H9 (cell line): Measurements from ENCODE around the gene TMEM69. TPM values are rescaled to one million over a fixed set of nuclear protein-coding genes. Genes with fewer than 3 reads are reported as not detected.

Source experiments
- DNase-seq: peaks from one replicate; pipeline ENCODE4 v3.0.0-alpha.2; 2017
- H2AFZ ChIP-seq: one replicate; pipeline ENCODE4 v1.6.1; 2013; ENCODE audit warnings: mild to moderate bottlenecking, low read length, control low read depth, moderate library complexity
- H2AK5ac ChIP-seq: 2 replicates; pipeline ENCODE4 v1.6.1; 2013; ENCODE audit warnings: low read length, control low read depth, mixed read lengths; ENCODE audit not compliant: insufficient read length
- H2BK120ac ChIP-seq: one replicate; pipeline ENCODE4 v1.6.1; 2013; ENCODE audit warnings: low read depth, mild to moderate bottlenecking, low read length, control low read depth, inconsistent platforms; ENCODE audit not compliant: poor library complexity, severe bottlenecking
- H2BK12ac ChIP-seq: 2 replicates; pipeline ENCODE4 v1.6.1; 2013; ENCODE audit warnings: low read length, control low read depth, mixed read lengths, low read depth; ENCODE audit not compliant: insufficient read length
- H2BK15ac ChIP-seq: 2 replicates; pipeline ENCODE4 v1.6.1; 2013; ENCODE audit warnings: low read depth, low read length, control low read depth
- H2BK20ac ChIP-seq: one replicate; pipeline ENCODE4 v1.6.1; 2013; ENCODE audit warnings: low read depth, mild to moderate bottlenecking, low read length, control low read depth, inconsistent platforms; ENCODE audit not compliant: poor library complexity, severe bottlenecking
- H2BK5ac ChIP-seq: 2 replicates; pipeline ENCODE4 v1.6.1; 2013; ENCODE audit warnings: low read length, control low read depth, mixed read lengths; ENCODE audit not compliant: insufficient read length
- H3K14ac ChIP-seq: 2 replicates; pipeline ENCODE4 v1.6.1; 2013; ENCODE audit warnings: low read length, control low read depth; ENCODE audit not compliant: insufficient read depth
- H3K18ac ChIP-seq: 2 replicates; pipeline ENCODE4 v1.6.1; 2013; ENCODE audit warnings: low read depth, mild to moderate bottlenecking, mixed read lengths, low read length, control low read depth; ENCODE audit not compliant: insufficient read length
- H3K23ac ChIP-seq: 2 replicates; pipeline ENCODE4 v1.6.1; 2013; ENCODE audit warnings: low read length, control low read depth, mixed read lengths, low read depth; ENCODE audit not compliant: insufficient read length
- H3K23me2 ChIP-seq: 2 replicates; pipeline ENCODE4 v1.6.1; 2013; ENCODE audit warnings: low read depth, mild to moderate bottlenecking, mixed read lengths, low read length, control low read depth; ENCODE audit not compliant: insufficient read length, poor library complexity, severe bottlenecking
- H3K27ac ChIP-seq: 2 replicates; pipeline ENCODE4 v1.5.1; 2013; ENCODE audit warnings: low read length, control low read depth, mixed read lengths, low read depth; ENCODE audit not compliant: insufficient read length
- H3K27me3 ChIP-seq: 2 replicates; pipeline ENCODE4 v1.6.1; 2013; ENCODE audit warnings: low read length, control low read depth, inconsistent platforms; ENCODE audit not compliant: insufficient read depth
- H3K4ac ChIP-seq: 2 replicates; pipeline ENCODE4 v1.6.1; 2013; ENCODE audit warnings: low read depth, mild to moderate bottlenecking, control low read depth, inconsistent platforms, low read length, moderate library complexity
- H3K4me1 ChIP-seq: 2 replicates; pipeline ENCODE4 v1.6.1; 2013; ENCODE audit warnings: low read length, control low read depth, inconsistent platforms; ENCODE audit not compliant: insufficient read depth
- H3K4me2 ChIP-seq: 2 replicates; pipeline ENCODE4 v1.6.1; 2013; ENCODE audit warnings: low read length, control low read depth, mixed read lengths; ENCODE audit not compliant: insufficient read length, insufficient read depth
- H3K56ac ChIP-seq: 2 replicates; pipeline ENCODE4 v1.6.1; 2013; ENCODE audit warnings: low read depth, mild to moderate bottlenecking, mixed read lengths, low read length, control low read depth; ENCODE audit not compliant: insufficient read length
- H3K79me1 ChIP-seq: 2 replicates; pipeline ENCODE4 v1.6.1; 2013; ENCODE audit warnings: low read depth, mild to moderate bottlenecking, moderate library complexity, low read length, control low read depth, inconsistent platforms; ENCODE audit not compliant: insufficient read depth, poor library complexity, severe bottlenecking
- H3K79me2 ChIP-seq: 2 replicates; pipeline ENCODE4 v1.6.1; 2013; ENCODE audit warnings: low read length, control low read depth, inconsistent platforms; ENCODE audit not compliant: insufficient read depth
- H3K9ac ChIP-seq: 2 replicates; pipeline ENCODE4 v1.6.1; 2013; ENCODE audit warnings: low read length, control low read depth, mixed read lengths; ENCODE audit not compliant: insufficient read length; ENCODE audit errors: extremely low read depth
- H3K9me3 ChIP-seq: one replicate; pipeline ENCODE4 v1.6.1; 2013; ENCODE audit warnings: low read depth, low read length, inconsistent platforms; ENCODE audit not compliant: control insufficient read depth
- H3T11ph ChIP-seq: one replicate; pipeline ENCODE4 v1.6.1; 2013; ENCODE audit warnings: mild to moderate bottlenecking, low read length, control low read depth, inconsistent platforms
- H4K20me1 ChIP-seq: one replicate; pipeline ENCODE4 v1.6.1; 2013; ENCODE audit not compliant: control insufficient read depth, insufficient read length, insufficient read depth
- H4K5ac ChIP-seq: 2 replicates; pipeline ENCODE4 v1.6.1; 2013; ENCODE audit warnings: low read depth, mild to moderate bottlenecking, mixed read lengths, low read length, control low read depth; ENCODE audit not compliant: insufficient read length
- H4K8ac ChIP-seq: replicated peaks from 2 replicates; pipeline ENCODE4 v1.6.1; 2013; ENCODE audit warnings: low read length, control low read depth, mixed read lengths, low read depth; ENCODE audit not compliant: insufficient read length
- H4K91ac ChIP-seq: 2 replicates; pipeline ENCODE4 v1.6.1; 2013; ENCODE audit warnings: low read depth, mild to moderate bottlenecking, moderate library complexity, mixed read lengths, low read length, control low read depth; ENCODE audit not compliant: insufficient read length
- H3K27ac Mint-ChIP-seq, 3 experiments: 2 replicates in 2 of 3; 3 replicates in 1 of 3; pipeline ENCODE4 v1.8.0; 2020 to 2021; ENCODE audit warnings: mixed read lengths in 3 of 3, mild to moderate bottlenecking in 1 of 3, moderate library complexity in 1 of 3
- H3K27me3 Mint-ChIP-seq: 2 replicates; pipeline ENCODE4 v1.8.0; 2021; ENCODE audit warnings: low read depth, mild to moderate bottlenecking, moderate library complexity, mixed read lengths
- H3K36me3 Mint-ChIP-seq, 3 experiments: 2 replicates in 2 of 3; 3 replicates in 1 of 3; pipeline ENCODE4 v1.8.0; 2020 to 2021; ENCODE audit warnings: low read depth in 3 of 3, mixed read lengths in 3 of 3; ENCODE audit not compliant: insufficient read depth in 1 of 3
- H3K4me1 Mint-ChIP-seq, 2 experiments: 2 replicates each; pipeline ENCODE4 v1.8.0; 2020; ENCODE audit warnings: mixed read lengths in 2 of 2
- H3K4me3 Mint-ChIP-seq, 2 experiments: 2 replicates in 1 of 2; 3 replicates in 1 of 2; pipeline ENCODE4 v1.8.0; 2020 to 2021; ENCODE audit warnings: mild to moderate bottlenecking in 2 of 2, mixed read lengths in 2 of 2, moderate library complexity in 1 of 2
- H3K9me3 Mint-ChIP-seq, 2 experiments: 2 replicates in 1 of 2; 3 replicates in 1 of 2; pipeline ENCODE4 v1.8.0; 2020; ENCODE audit warnings: mild to moderate bottlenecking in 2 of 2, mixed read lengths in 2 of 2, moderate library complexity in 1 of 2
- CTCF ChIP-seq: fragments of 200-600 bp; sonication (generic); conservative IDR thresholded peaks from 3 replicates; pipeline ENCODE4 v1.8.0; 2021; ENCODE audit warnings: antibody characterized with exemption, mild to moderate bottlenecking
- total RNA-seq: library from RNA; stranded (reverse); gene quantifications from 2 replicates; pipeline ENCODE4 v1.2.1, GENCODE V29; 2021

TMEM69 gene
- total RNA-seq, 1 experiment from 2014 or later: 30.7 TPM

DNA sequence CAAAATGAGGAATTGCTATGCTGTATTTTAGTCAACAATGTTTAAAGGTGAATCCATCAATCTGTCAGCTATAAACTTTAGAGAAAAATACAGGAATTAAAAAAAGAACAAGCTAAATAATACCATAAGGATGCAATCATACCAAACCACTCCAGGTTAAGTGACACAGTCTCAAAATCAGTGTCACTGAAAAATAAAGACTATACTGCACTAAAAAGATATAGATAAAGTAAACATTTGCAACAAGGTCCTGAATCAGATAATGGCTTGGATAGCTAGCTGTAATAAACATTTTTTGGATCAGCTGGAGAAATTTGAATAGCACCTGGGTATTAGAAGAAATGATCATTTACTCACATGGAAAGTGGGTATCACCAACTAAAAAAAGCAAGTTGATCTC is 9.5 kb upstream of the TMEM69 start:
- H3K56ac ChIP-seq: no peak overlapping the region
- H3K79me1 ChIP-seq: peaks cover 3% of the 10 kb centered on the region
- H3K4me3 Mint-ChIP-seq: no peak overlapping the region
- H2BK120ac ChIP-seq: no peak overlapping the region
- no peak overlapping the region for H3K4me2 ChIP-seq
- no peak overlapping the region for H3K27ac Mint-ChIP-seq
- no peak overlapping the region for H3T11ph ChIP-seq
- H2BK20ac ChIP-seq: no peak overlapping the region
- no peaks in the 10 kb centered on the region for H3K9me3 Mint-ChIP-seq
- H3K23me2 ChIP-seq: no peaks in the 10 kb centered on the region
- no peak overlapping the region for H2BK15ac ChIP-seq
- H3K9ac ChIP-seq: no peak overlapping the region
- no peak overlapping the region for H3K18ac ChIP-seq
- no peak overlapping the region for H3K23ac ChIP-seq
- peaks cover 65 to 69% of the 10 kb centered on the region in 2 experiments for H3K4me1 Mint-ChIP-seq
- peaks cover 2 to 4% (median 2%) of the 10 kb centered on the region in 3 experiments; a peak in 4 of 7 replicates for H3K36me3 Mint-ChIP-seq
- H2BK12ac ChIP-seq: no peak overlapping the region
- no peak overlapping the region for H3K4ac ChIP-seq
- no peak for DNase-seq
- no peak overlapping the region for H4K91ac ChIP-seq
- H3K4me1 ChIP-seq: peaks cover 6% of the 10 kb centered on the region; the same call in 1 of the 2 replicates
- no peak overlapping the region for H3K14ac ChIP-seq
- H3K9me3 ChIP-seq: no peaks in the 10 kb centered on the region
- no peak overlapping the region for H4K8ac ChIP-seq
- H3K27ac ChIP-seq: no peak overlapping the region
- no peak overlapping the region for H2AFZ ChIP-seq
- no peaks in the 10 kb centered on the region for H3K27me3 Mint-ChIP-seq
- no peaks in the 10 kb centered on the region for H3K27me3 ChIP-seq
- peaks cover 64% of the 10 kb centered on the region for H3K79me2 ChIP-seq
- no peak overlapping the region for H2BK5ac ChIP-seq
- H2AK5ac ChIP-seq: no peak overlapping the region
- no peak overlapping the region for H4K5ac ChIP-seq
- H4K20me1 ChIP-seq: no peaks in the 10 kb centered on the region
- TF ChIP-seq CTCF: no peak
